ENCODE results near the gene CD44. TPM values are rescaled to one million over a fixed set of nuclear protein-coding genes. Genes with fewer than 3 reads are reported as not detected.
A peak's percentile ranks its signal among the peaks of the same experiment; 100 is the strongest.

The CD44 gene
- total RNA-seq, 4 donors from 2014 or later: 211 to 319 (median 266) TPM

GRCh38 chr11:35260342-35260985, 121.5 kb downstream of the CD44 start:
- 15 to 24% methylated on average over 10 of the region's 10 CpGs for WGBS, 2 donors (ENCODE audit: low coverage in 1 of 2)
- Histone ChIP-seq H3K27me3 (no peaks in the 10 kb centered on the region), H3K4me1 (peaks cover 0 to 31% (median 9%) of the 10 kb centered on the region in 3 donors), H3K36me3 (no peaks in the 10 kb centered on the region), H3K9me3 (no peaks in the 10 kb centered on the region), H3K4me3 (no peak overlapping the region), H3K27ac (peak overlapping the region; percentile 39 to 64 (median 64))
- ATAC-seq: peak; percentile 58
- TF ChIP-seq POLR2AphosphoS5 (IDR thresholded peaks at IDR 0.05): peak; percentile 87
- TF ChIP-seq EP300 (IDR thresholded peaks at IDR 0.05): no peak
- TF ChIP-seq CTCF (IDR thresholded peaks at IDR 0.05): no peak
- no peak for TF ChIP-seq POLR2A (IDR thresholded peaks at IDR 0.05)

GRCh38 chr11:35261197-35261596, 122.2 kb downstream of the CD44 start:
- Histone ChIP-seq H3K27me3 (no peaks in the 10 kb centered on the region), H3K36me3 (no peaks in the 10 kb centered on the region), H3K9me3 (no peaks in the 10 kb centered on the region), H3K4me3 (no peak overlapping the region), H3K27ac (peak overlapping the region in 3 of 4 donors; percentile 63 to 64 (median 64)), H3K4me1 (peaks cover 0 to 30% (median 9%) of the 10 kb centered on the region in 3 donors)
- TF ChIP-seq CTCF (IDR thresholded peaks at IDR 0.05): no peak
- no peak for TF ChIP-seq EP300 (IDR thresholded peaks at IDR 0.05)
- TF ChIP-seq POLR2A (IDR thresholded peaks at IDR 0.05): no peak
- TF ChIP-seq POLR2AphosphoS5 (IDR thresholded peaks at IDR 0.05): no peak
- 57 to 89% methylated on average over 1 of the region's 1 CpG for WGBS, 2 donors (ENCODE audit: low coverage in 1 of 2)
- no peak for ATAC-seq

GRCh38 chr11:35262056-35262455, 123.1 kb downstream of the CD44 start:
- no peaks in the 10 kb centered on the region for H3K27me3 ChIP-seq
- H3K4me1 ChIP-seq: peaks cover 0 to 29% (median 4%) of the 10 kb centered on the region in 3 donors
- H3K36me3 ChIP-seq: no peaks in the 10 kb centered on the region
- no peak for TF ChIP-seq POLR2AphosphoS5 (IDR thresholded peaks at IDR 0.05)
- TF ChIP-seq POLR2A (IDR thresholded peaks at IDR 0.05): no peak
- TF ChIP-seq CTCF (IDR thresholded peaks at IDR 0.05): no peak
- TF ChIP-seq EP300 (IDR thresholded peaks at IDR 0.05): no peak
- WGBS, 2 donors (ENCODE audit: low coverage in 1 of 2): 88 to 90% methylated on average over 3 of the region's 3 CpGs
- ATAC-seq: no peak
- no peak overlapping the region for H3K27ac ChIP-seq
- H3K9me3 ChIP-seq: no peaks in the 10 kb centered on the region
- H3K4me3 ChIP-seq: no peak overlapping the region

- peaks cover 0 to 30% (median 4%) of the 10 kb centered on the region in 3 donors for H3K4me1 ChIP-seq
- H3K27ac ChIP-seq: no peak overlapping the region
- no peak overlapping the region for H3K4me3 ChIP-seq
- no peaks in the 10 kb centered on the region for H3K9me3 ChIP-seq
- no peak for TF ChIP-seq CTCF (IDR thresholded peaks at IDR 0.05)
- no peak for TF ChIP-seq POLR2A (IDR thresholded peaks at IDR 0.05)
- no peak for TF ChIP-seq EP300 (IDR thresholded peaks at IDR 0.05)
- no peak for TF ChIP-seq POLR2AphosphoS5 (IDR thresholded peaks at IDR 0.05)
- no peaks in the 10 kb centered on the region for H3K27me3 ChIP-seq
- no peak for ATAC-seq
- H3K36me3 ChIP-seq: no peaks in the 10 kb centered on the region
Observed at GRCh38 chr11:35262735-35263134, 123.8 kb downstream of the CD44 start.

- no peak overlapping the region for H3K27ac ChIP-seq
- H3K4me3 ChIP-seq: no peak overlapping the region
- 65 to 72% methylated on average over 3 of the region's 3 CpGs for WGBS, 2 donors (ENCODE audit: low coverage in 1 of 2)
- H3K36me3 ChIP-seq: no peaks in the 10 kb centered on the region
- TF ChIP-seq POLR2AphosphoS5 (IDR thresholded peaks at IDR 0.05): no peak
- TF ChIP-seq CTCF (IDR thresholded peaks at IDR 0.05): no peak
- TF ChIP-seq EP300 (IDR thresholded peaks at IDR 0.05): no peak
- TF ChIP-seq POLR2A (IDR thresholded peaks at IDR 0.05): no peak
- H3K27me3 ChIP-seq: no peaks in the 10 kb centered on the region
- H3K9me3 ChIP-seq: no peaks in the 10 kb centered on the region
- H3K4me1 ChIP-seq: peaks cover 0 to 10% (median 0%) of the 10 kb centered on the region in 3 donors
- no peak for ATAC-seq
Observed at GRCh38 chr11:35265755-35266454, 126.9 kb downstream of the CD44 start.

Data from gastroesophageal sphincter (tissue), 4 donors.